ENCODE measurements around the gene CCDC85B. TPM values are rescaled to one million over a fixed set of nuclear protein-coding genes. Genes with fewer than 3 reads are reported as not detected.

The CCDC85B gene
- total and polyA plus RNA-seq, 2 of the 13 experiments (the other 11 are each of a cell fraction or from before 2014, with no cell fraction given): 8.2 to 19.5 TPM

DNA sequence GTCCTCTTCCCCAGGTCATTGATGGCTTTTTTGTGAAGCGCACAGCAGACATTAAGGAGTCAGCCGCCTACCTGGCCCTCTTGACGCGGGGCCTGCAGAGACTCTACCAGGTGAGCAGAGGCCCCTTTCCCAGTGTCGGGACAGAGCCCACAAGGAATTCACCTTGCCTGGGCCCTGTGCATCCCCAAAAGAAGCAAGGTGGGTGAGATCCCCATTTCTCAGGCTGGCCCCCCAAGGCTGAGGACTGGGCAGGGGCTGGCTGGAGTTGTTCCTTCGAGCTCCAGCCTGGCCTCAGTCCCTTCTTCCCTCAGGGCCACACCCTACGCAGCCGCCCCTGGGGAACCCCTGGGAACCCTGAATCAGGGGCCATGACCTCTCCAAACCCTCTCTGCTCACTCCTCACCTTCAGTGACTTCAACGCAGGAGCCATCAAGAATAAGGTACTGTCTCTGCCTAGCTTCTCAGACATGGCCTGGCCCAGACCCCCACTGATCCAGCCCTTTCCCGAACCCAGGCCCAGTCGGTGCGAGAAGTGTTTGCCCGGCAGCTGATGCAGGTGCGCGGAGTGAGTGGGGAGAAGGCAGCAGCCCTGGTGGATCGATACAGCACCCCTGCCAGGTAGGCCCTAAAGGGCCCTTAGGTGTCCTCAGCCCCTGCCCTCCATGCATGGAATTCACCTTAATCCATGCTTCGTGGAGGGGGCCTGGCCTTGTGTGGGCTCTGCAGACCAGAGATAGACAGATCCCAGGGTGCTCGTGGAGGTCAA is 25.6 kb upstream of the CCDC85B start:
- Histone ChIP-seq H3K4me1 (ENCODE audit: insufficient read depth, low read length) (peaks cover 16% of the 10 kb centered on the region), H3K27ac (ENCODE audit: extremely low read length, insufficient read depth, low read length) (no peak overlapping the region), H3K4me3 (replicated peaks in 1 of 3; ENCODE audit: insufficient read depth in 1 of 3, low read depth in 2 of 3, low read length in 3 of 3) (no peak overlapping the region), H3K79me2 (ENCODE audit: insufficient read depth, low read length) (peaks cover 10% of the 10 kb centered on the region), H4K20me1 (ENCODE audit: insufficient read depth, low read length) (no peaks in the 10 kb centered on the region), H3K9me3 (ENCODE audit: low read length) (no peaks in the 10 kb centered on the region), H3K4me2 (ENCODE audit: low read depth, low read length) (no peak overlapping the region), H3K27me3 (ENCODE audit: control insufficient read depth in 1 of 2, insufficient read depth in 2 of 2, low read length in 2 of 2) (no peaks in the 10 kb centered on the region), H3K9ac (ENCODE audit: insufficient read depth, low read depth, low read length) (no peak overlapping the region), H2AFZ (ENCODE audit: low read length) (no peak overlapping the region), H3K36me3 (replicated peaks in 1 of 2; ENCODE audit: control insufficient read depth in 1 of 2, insufficient read depth in 2 of 2, low read length in 2 of 2) (peaks cover 14 to 51% of the 10 kb centered on the region in 2 experiments; a peak in 4 of 5 replicates)
- in situ Hi-C loops (cut with HindIII; ENCODE audit: extremely low pct_ligation_motif_present, low pct_unique_long_range_greater_than_20kb) (no loop called here), intact Hi-C loops (cut with micrococcal nuclease; ENCODE audit: unreplicated experiment) (no loop called here)
- no TSS peak for BruUV-seq (replicated peaks)
- ChIA-PET CTCF (ENCODE audit: low intra/inter-chr PET ratio, low total read pairs) (no interaction called here), POLR2A (no interaction called here)
- ATAC-seq: no peak
- 100% methylated on average over 8 of the region's 18 CpGs for WGBS (ENCODE audit: low lambda C conversion rate)
- TF ChIP-seq PHF21A (CRISPR knock-in tag; IDR thresholded peaks at IDR 0.05) (no peak), ZNF558 (CRISPR knock-in tag; IDR thresholded peaks at IDR 0.05; ENCODE audit: borderline replicate concordance) (no peak), CENPX (CRISPR knock-in tag; IDR thresholded peaks at IDR 0.05) (no peak), ZNF329 (CRISPR knock-in tag; IDR thresholded peaks at IDR 0.05; ENCODE audit: low read depth) (no peak), NR2F2 (IDR thresholded peaks at IDR 0.05; ENCODE audit: borderline replicate concordance, low read depth) (no peak), SP2 (CRISPR knock-in tag; IDR thresholded peaks at IDR 0.05) (no peak), ZNF20 (CRISPR knock-in tag; IDR thresholded peaks at IDR 0.05) (no peak), STAG1 (CRISPR knock-in tag; IDR thresholded peaks at IDR 0.05) (no peak), ARID2 (CRISPR knock-in tag; IDR thresholded peaks at IDR 0.05; ENCODE audit: borderline replicate concordance) (no peak), HES4 (CRISPR knock-in tag; IDR thresholded peaks at IDR 0.05; ENCODE audit: borderline replicate concordance) (no peak), ZC3H13 (CRISPR knock-in tag; IDR thresholded peaks at IDR 0.05) (no peak), ZNF556 (CRISPR knock-in tag; IDR thresholded peaks at IDR 0.05; ENCODE audit: borderline replicate concordance) (no peak), ERF (CRISPR knock-in tag; IDR thresholded peaks at IDR 0.05) (no peak), BHLHE40 (IDR thresholded peaks at IDR 0.05; ENCODE audit: low read length) (no peak), ZIK1 (CRISPR knock-in tag; IDR thresholded peaks at IDR 0.05; ENCODE audit: borderline replicate concordance, low read depth) (no peak)
- TF ChIP-seq, protein P1, sequence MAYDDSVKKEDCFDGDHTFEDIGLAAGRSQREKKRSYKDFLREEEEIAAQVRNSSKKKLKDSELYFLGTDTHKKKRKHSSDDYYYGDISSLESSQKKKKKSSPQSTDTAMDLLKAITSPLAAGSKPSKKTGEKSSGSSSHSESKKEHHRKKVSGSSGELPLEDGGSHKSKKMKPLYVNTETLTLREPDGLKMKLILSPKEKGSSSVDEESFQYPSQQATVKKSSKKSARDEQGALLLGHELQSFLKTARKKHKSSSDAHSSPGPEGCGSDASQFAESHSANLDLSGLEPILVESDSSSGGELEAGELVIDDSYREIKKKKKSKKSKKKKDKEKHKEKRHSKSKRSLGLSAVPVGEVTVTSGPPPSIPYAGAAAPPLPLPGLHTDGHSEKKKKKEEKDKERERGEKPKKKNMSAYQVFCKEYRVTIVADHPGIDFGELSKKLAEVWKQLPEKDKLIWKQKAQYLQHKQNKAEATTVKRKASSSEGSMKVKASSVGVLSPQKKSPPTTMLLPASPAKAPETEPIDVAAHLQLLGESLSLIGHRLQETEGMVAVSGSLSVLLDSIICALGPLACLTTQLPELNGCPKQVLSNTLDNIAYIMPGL (CRISPR knock-in tag; IDR thresholded peaks at IDR 0.05; ENCODE audit: borderline replicate concordance in 1 of 2, low read depth in 1 of 2): no peak
- TF ChIP-seq, protein P2, sequence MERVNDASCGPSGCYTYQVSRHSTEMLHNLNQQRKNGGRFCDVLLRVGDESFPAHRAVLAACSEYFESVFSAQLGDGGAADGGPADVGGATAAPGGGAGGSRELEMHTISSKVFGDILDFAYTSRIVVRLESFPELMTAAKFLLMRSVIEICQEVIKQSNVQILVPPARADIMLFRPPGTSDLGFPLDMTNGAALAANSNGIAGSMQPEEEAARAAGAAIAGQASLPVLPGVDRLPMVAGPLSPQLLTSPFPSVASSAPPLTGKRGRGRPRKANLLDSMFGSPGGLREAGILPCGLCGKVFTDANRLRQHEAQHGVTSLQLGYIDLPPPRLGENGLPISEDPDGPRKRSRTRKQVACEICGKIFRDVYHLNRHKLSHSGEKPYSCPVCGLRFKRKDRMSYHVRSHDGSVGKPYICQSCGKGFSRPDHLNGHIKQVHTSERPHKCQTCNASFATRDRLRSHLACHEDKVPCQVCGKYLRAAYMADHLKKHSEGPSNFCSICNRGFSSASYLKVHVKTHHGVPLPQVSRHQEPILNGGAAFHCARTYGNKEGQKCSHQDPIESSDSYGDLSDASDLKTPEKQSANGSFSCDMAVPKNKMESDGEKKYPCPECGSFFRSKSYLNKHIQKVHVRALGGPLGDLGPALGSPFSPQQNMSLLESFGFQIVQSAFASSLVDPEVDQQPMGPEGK (CRISPR knock-in tag; IDR thresholded peaks at IDR 0.05): no peak
- no peak for DNase-seq (ENCODE audit: low spot score)
- FAIRE-seq: no peak

Measured in HepG2 (cell line).